NT2/D1 (cell line): Measurements from ENCODE around the gene MLF2.

ENCODE experiments used
- SUZ12 ChIP-seq: IDR thresholded peaks from 2 replicates; pipeline ENCODE4 v1.6.1; 2011; ENCODE audit not compliant: insufficient read length, insufficient read depth; ENCODE audit errors: extremely low read depth
- YY1 ChIP-seq: IDR thresholded peaks from 2 replicates; pipeline ENCODE4 v1.6.1; 2011; ENCODE audit not compliant: insufficient read length, insufficient read depth
- ZNF274 ChIP-seq: IDR thresholded peaks from 2 replicates; pipeline ENCODE4 v1.6.1; 2011; ENCODE audit warnings: mild to moderate bottlenecking, low read depth, low read length

GRCh38 chr12:6716874-6717437 is 36.0 kb downstream of the MLF2 start:
- no peak for TF ChIP-seq ZNF274
- TF ChIP-seq YY1: no peak
- no peak for TF ChIP-seq SUZ12
